ENCODE data around the gene PLEKHB2.
"Not testable (repeated sequence)": the region's sequence is repeated elsewhere in the genome, so short reads cannot be mapped to it uniquely, and the experiment has no call there.

Gene PLEKHB2

GRCh38 chr2:131146231-131146630 lies 41.1 kb downstream of the PLEKHB2 start:
- no peaks in the 10 kb centered on the region for H3K9me3 ChIP-seq (ENCODE audit: low read depth, low read length)

GRCh38 chr2:131146749-131147148 lies 41.6 kb downstream of the PLEKHB2 start:
- H3K9me3 ChIP-seq (ENCODE audit: low read depth, low read length) = no peaks in the 10 kb centered on the region
- no peak overlapping the region for H3K9ac ChIP-seq (ENCODE audit: insufficient read length)
- peaks cover 22% of the 10 kb centered on the region for H3K36me3 ChIP-seq (ENCODE audit: insufficient read depth, low read length)
- TF ChIP-seq POLR2AphosphoS5 (IDR thresholded peaks at IDR 0.05; ENCODE audit: borderline replicate concordance, low read depth, low read length) = no peak
- TF ChIP-seq FOXP2 (optimal IDR thresholded peaks at IDR 0.05; ENCODE audit: control extremely low read depth, extremely low read length, insufficient read depth) = no peak
- no peak for TF ChIP-seq EZH2 (IDR thresholded peaks at IDR 0.05)
- no peak overlapping the region for H3K27ac ChIP-seq
- no peak overlapping the region for H3K4me3 ChIP-seq
- no peak for DNase-seq (ENCODE audit: low read depth, low spot score)

More at GRCh38 chr2:131146231-131146630, 41.1 kb downstream of the PLEKHB2 start:
- peaks cover 25% of the 10 kb centered on the region for H3K36me3 ChIP-seq (ENCODE audit: insufficient read depth, low read length)
- no peak for DNase-seq (ENCODE audit: low read depth, low spot score)
- no peak overlapping the region for H3K27ac ChIP-seq
- H3K9ac ChIP-seq (ENCODE audit: insufficient read length) = no peak overlapping the region
- no peak overlapping the region for H3K4me3 ChIP-seq
- no peak for TF ChIP-seq FOXP2 (optimal IDR thresholded peaks at IDR 0.05; ENCODE audit: control extremely low read depth, extremely low read length, insufficient read depth)
- TF ChIP-seq EZH2 (IDR thresholded peaks at IDR 0.05) = no peak
- TF ChIP-seq POLR2AphosphoS5 (IDR thresholded peaks at IDR 0.05; ENCODE audit: borderline replicate concordance, low read depth, low read length) = no peak

GRCh38 chr2:131148426-131148825 lies 43.3 kb downstream of the PLEKHB2 start:
- Histone ChIP-seq H3K27ac (no peak overlapping the region), H3K4me3 (no peak overlapping the region), H3K9me3 (ENCODE audit: low read depth, low read length) (no peaks in the 10 kb centered on the region), H3K9ac (ENCODE audit: insufficient read length) (no peak overlapping the region), H3K36me3 (ENCODE audit: insufficient read depth, low read length) (peaks cover 18% of the 10 kb centered on the region; the same call in 1 of the 2 replicates)
- DNase-seq (ENCODE audit: low read depth, low spot score) = no peak
- no peak for TF ChIP-seq EZH2 (IDR thresholded peaks at IDR 0.05)
- TF ChIP-seq FOXP2 (optimal IDR thresholded peaks at IDR 0.05; ENCODE audit: control extremely low read depth, extremely low read length, insufficient read depth) = no peak
- no peak for TF ChIP-seq POLR2AphosphoS5 (IDR thresholded peaks at IDR 0.05; ENCODE audit: borderline replicate concordance, low read depth, low read length)

GRCh38 chr2:131150109-131150508 lies 45.0 kb downstream of the PLEKHB2 start:
- H3K9ac ChIP-seq (ENCODE audit: insufficient read length); H3K27ac ChIP-seq; H3K4me3 ChIP-seq; DNase-seq (ENCODE audit: low read depth, low spot score); H3K9me3 ChIP-seq (ENCODE audit: low read depth, low read length): not testable (repeated sequence)
- peaks cover 13% of the 10 kb centered on the region; the same call in 1 of the 2 replicates for H3K36me3 ChIP-seq (ENCODE audit: insufficient read depth, low read length)

GRCh38 chr2:131151398-131151797 lies 46.3 kb downstream of the PLEKHB2 start:
- Histone ChIP-seq H3K9ac (ENCODE audit: insufficient read length) (no peak overlapping the region), H3K4me3 (no peak overlapping the region), H3K27ac (no peak overlapping the region), H3K9me3 (ENCODE audit: low read depth, low read length) (no peaks in the 10 kb centered on the region), H3K36me3 (ENCODE audit: insufficient read depth, low read length) (peaks cover 12% of the 10 kb centered on the region; the same call in 1 of the 2 replicates)
- TF ChIP-seq EZH2 (IDR thresholded peaks at IDR 0.05) = no peak
- no peak for TF ChIP-seq POLR2AphosphoS5 (IDR thresholded peaks at IDR 0.05; ENCODE audit: borderline replicate concordance, low read depth, low read length)
- no peak for TF ChIP-seq FOXP2 (optimal IDR thresholded peaks at IDR 0.05; ENCODE audit: control extremely low read depth, extremely low read length, insufficient read depth)
- DNase-seq (ENCODE audit: low read depth, low spot score) = no peak

GRCh38 chr2:131152074-131152473 lies 46.9 kb downstream of the PLEKHB2 start:
- peaks cover 5% of the 10 kb centered on the region; the same call in 1 of the 2 replicates for H3K36me3 ChIP-seq (ENCODE audit: insufficient read depth, low read length)
- TF ChIP-seq POLR2AphosphoS5 (IDR thresholded peaks at IDR 0.05; ENCODE audit: borderline replicate concordance, low read depth, low read length) (no peak), FOXP2 (optimal IDR thresholded peaks at IDR 0.05; ENCODE audit: control extremely low read depth, extremely low read length, insufficient read depth) (no peak), EZH2 (IDR thresholded peaks at IDR 0.05) (no peak)
- no peak overlapping the region for H3K4me3 ChIP-seq
- H3K9ac ChIP-seq (ENCODE audit: insufficient read length) = no peak overlapping the region
- H3K9me3 ChIP-seq (ENCODE audit: low read depth, low read length) = no peaks in the 10 kb centered on the region
- no peak for DNase-seq (ENCODE audit: low read depth, low spot score)
- no peak overlapping the region for H3K27ac ChIP-seq

- no peak for DNase-seq (ENCODE audit: low read depth, low spot score)
- Histone ChIP-seq H3K36me3 (ENCODE audit: insufficient read depth, low read length) (peaks cover 4% of the 10 kb centered on the region; the same call in 1 of the 2 replicates), H3K9ac (ENCODE audit: insufficient read length) (no peak overlapping the region), H3K9me3 (ENCODE audit: low read depth, low read length) (no peaks in the 10 kb centered on the region), H3K4me3 (no peak overlapping the region), H3K27ac (no peak overlapping the region)
- no peak for TF ChIP-seq EZH2 (IDR thresholded peaks at IDR 0.05)
- no peak for TF ChIP-seq FOXP2 (optimal IDR thresholded peaks at IDR 0.05; ENCODE audit: control extremely low read depth, extremely low read length, insufficient read depth)
- TF ChIP-seq POLR2AphosphoS5 (IDR thresholded peaks at IDR 0.05; ENCODE audit: borderline replicate concordance, low read depth, low read length) = no peak
Observed at GRCh38 chr2:131153529-131153928, 48.4 kb downstream of the PLEKHB2 start.

GRCh38 chr2:131154071-131154531 lies 49.0 kb downstream of the PLEKHB2 start:
- H3K4me3 ChIP-seq = no peak overlapping the region
- no peak for TF ChIP-seq FOXP2 (optimal IDR thresholded peaks at IDR 0.05; ENCODE audit: control extremely low read depth, extremely low read length, insufficient read depth)
- no peak for TF ChIP-seq POLR2AphosphoS5 (IDR thresholded peaks at IDR 0.05; ENCODE audit: borderline replicate concordance, low read depth, low read length)
- no peak for TF ChIP-seq EZH2 (IDR thresholded peaks at IDR 0.05)
- DNase-seq (ENCODE audit: low read depth, low spot score) = no peak
- H3K27ac ChIP-seq = no peak overlapping the region
- no peak overlapping the region for H3K9ac ChIP-seq (ENCODE audit: insufficient read length)
- peaks cover 4% of the 10 kb centered on the region; the same call in 1 of the 2 replicates for H3K36me3 ChIP-seq (ENCODE audit: insufficient read depth, low read length)
- H3K9me3 ChIP-seq (ENCODE audit: low read depth, low read length) = no peaks in the 10 kb centered on the region

GRCh38 chr2:131154647-131155046 lies 49.5 kb downstream of the PLEKHB2 start:
- 0 out of 2 replicates have a peak, but pooled peaks cover 4% of the 10 kb centered on the region for H3K36me3 ChIP-seq (ENCODE audit: insufficient read depth, low read length)
- H3K9ac ChIP-seq (ENCODE audit: insufficient read length) = no peak overlapping the region
- TF ChIP-seq EZH2 (IDR thresholded peaks at IDR 0.05) (no peak), FOXP2 (optimal IDR thresholded peaks at IDR 0.05; ENCODE audit: control extremely low read depth, extremely low read length, insufficient read depth) (no peak), POLR2AphosphoS5 (IDR thresholded peaks at IDR 0.05; ENCODE audit: borderline replicate concordance, low read depth, low read length) (no peak)
- H3K27ac ChIP-seq = no peak overlapping the region
- no peak overlapping the region for H3K4me3 ChIP-seq
- DNase-seq (ENCODE audit: low read depth, low spot score) = no peak
- no peaks in the 10 kb centered on the region for H3K9me3 ChIP-seq (ENCODE audit: low read depth, low read length)
